Measurements from ENCODE around the gene UBE2E1.

UBE2E1 gene

GRCh38 chr3:23829242-23829934 lies 23.6 kb downstream of the UBE2E1 start:
- H3K4me1 ChIP-seq (ENCODE audit: control insufficient read depth, insufficient read depth, low read length): peaks cover 4% of the 10 kb centered on the region
- H3K9ac ChIP-seq (ENCODE audit: low read length): no peak overlapping the region
- H3K36me3 ChIP-seq (ENCODE audit: control insufficient read depth, insufficient read depth, low read length): no peaks in the 10 kb centered on the region
- no peak overlapping the region for H3K4me3 ChIP-seq (ENCODE audit: low read length)
- no peak overlapping the region for H3K27ac ChIP-seq (ENCODE audit: low read depth, low read length)
- H3K27me3 ChIP-seq (ENCODE audit: control insufficient read depth, insufficient read depth, low read length): no peaks in the 10 kb centered on the region

- Histone ChIP-seq H3K9ac (ENCODE audit: low read length) (no peak overlapping the region), H3K27ac (ENCODE audit: low read depth, low read length) (no peak overlapping the region), H3K4me1 (ENCODE audit: control insufficient read depth, insufficient read depth, low read length) (peaks cover 4% of the 10 kb centered on the region), H3K27me3 (ENCODE audit: control insufficient read depth, insufficient read depth, low read length) (no peaks in the 10 kb centered on the region), H3K36me3 (ENCODE audit: control insufficient read depth, insufficient read depth, low read length) (no peaks in the 10 kb centered on the region), H3K4me3 (ENCODE audit: low read length) (no peak overlapping the region)
Observed at GRCh38 chr3:23830869-23831484, 25.2 kb downstream of the UBE2E1 start.

- Histone ChIP-seq H3K9ac (ENCODE audit: low read length) (no peak overlapping the region), H3K4me3 (ENCODE audit: low read length) (no peak overlapping the region), H3K27ac (ENCODE audit: low read depth, low read length) (no peak overlapping the region), H3K36me3 (ENCODE audit: control insufficient read depth, insufficient read depth, low read length) (no peaks in the 10 kb centered on the region), H3K4me1 (ENCODE audit: control insufficient read depth, insufficient read depth, low read length) (no peaks in the 10 kb centered on the region), H3K27me3 (ENCODE audit: control insufficient read depth, insufficient read depth, low read length) (no peaks in the 10 kb centered on the region)
Observed at GRCh38 chr3:23831517-23832394, 26.0 kb downstream of the UBE2E1 start.

- Histone ChIP-seq H3K4me1 (ENCODE audit: control insufficient read depth, insufficient read depth, low read length) (peaks cover 6% of the 10 kb centered on the region), H3K9ac (ENCODE audit: low read length) (no peak overlapping the region), H3K27ac (ENCODE audit: low read depth, low read length) (no peak overlapping the region), H3K36me3 (ENCODE audit: control insufficient read depth, insufficient read depth, low read length) (no peaks in the 10 kb centered on the region), H3K27me3 (ENCODE audit: control insufficient read depth, insufficient read depth, low read length) (no peaks in the 10 kb centered on the region), H3K4me3 (ENCODE audit: low read length) (no peak overlapping the region)
Observed at GRCh38 chr3:23832523-23832922, 26.8 kb downstream of the UBE2E1 start.

- H3K4me1 ChIP-seq (ENCODE audit: control insufficient read depth, insufficient read depth, low read length): peaks cover 7% of the 10 kb centered on the region
- H3K36me3 ChIP-seq (ENCODE audit: control insufficient read depth, insufficient read depth, low read length): no peaks in the 10 kb centered on the region
- no peak overlapping the region for H3K27ac ChIP-seq (ENCODE audit: low read depth, low read length)
- H3K27me3 ChIP-seq (ENCODE audit: control insufficient read depth, insufficient read depth, low read length): no peaks in the 10 kb centered on the region
- H3K9ac ChIP-seq (ENCODE audit: low read length): no peak overlapping the region
- no peak overlapping the region for H3K4me3 ChIP-seq (ENCODE audit: low read length)
Observed at GRCh38 chr3:23834082-23834870, 28.5 kb downstream of the UBE2E1 start.

GRCh38 chr3:23835087-23835486 lies 29.3 kb downstream of the UBE2E1 start:
- Histone ChIP-seq H3K4me3 (ENCODE audit: low read length) (no peak overlapping the region), H3K4me1 (ENCODE audit: control insufficient read depth, insufficient read depth, low read length) (peaks cover 7% of the 10 kb centered on the region), H3K36me3 (ENCODE audit: control insufficient read depth, insufficient read depth, low read length) (no peaks in the 10 kb centered on the region), H3K27ac (ENCODE audit: low read depth, low read length) (no peak overlapping the region), H3K27me3 (ENCODE audit: control insufficient read depth, insufficient read depth, low read length) (no peaks in the 10 kb centered on the region), H3K9ac (ENCODE audit: low read length) (no peak overlapping the region)

GRCh38 chr3:23835802-23836201 lies 30.0 kb downstream of the UBE2E1 start:
- H3K27me3 ChIP-seq (ENCODE audit: control insufficient read depth, insufficient read depth, low read length): no peaks in the 10 kb centered on the region
- no peaks in the 10 kb centered on the region for H3K36me3 ChIP-seq (ENCODE audit: control insufficient read depth, insufficient read depth, low read length)
- H3K4me1 ChIP-seq (ENCODE audit: control insufficient read depth, insufficient read depth, low read length): peaks cover 7% of the 10 kb centered on the region
- H3K9ac ChIP-seq (ENCODE audit: low read length): no peak overlapping the region
- no peak overlapping the region for H3K4me3 ChIP-seq (ENCODE audit: low read length)
- H3K27ac ChIP-seq (ENCODE audit: low read depth, low read length): no peak overlapping the region

- Histone ChIP-seq H3K27me3 (ENCODE audit: control insufficient read depth, insufficient read depth, low read length) (no peaks in the 10 kb centered on the region), H3K27ac (ENCODE audit: low read depth, low read length) (no peak overlapping the region), H3K4me3 (ENCODE audit: low read length) (no peak overlapping the region), H3K4me1 (ENCODE audit: control insufficient read depth, insufficient read depth, low read length) (peaks cover 7% of the 10 kb centered on the region), H3K9ac (ENCODE audit: low read length) (no peak overlapping the region), H3K36me3 (ENCODE audit: control insufficient read depth, insufficient read depth, low read length) (no peaks in the 10 kb centered on the region)
Observed at GRCh38 chr3:23836536-23837230, 30.9 kb downstream of the UBE2E1 start.

- peaks cover 7% of the 10 kb centered on the region for H3K4me1 ChIP-seq (ENCODE audit: control insufficient read depth, insufficient read depth, low read length)
Observed at GRCh38 chr3:23837286-23837685, 31.5 kb downstream of the UBE2E1 start.

GRCh38 chr3:23837691-23838090 lies 31.9 kb downstream of the UBE2E1 start:
- H3K4me1 ChIP-seq (ENCODE audit: control insufficient read depth, insufficient read depth, low read length): peaks cover 7% of the 10 kb centered on the region
- H3K27ac ChIP-seq (ENCODE audit: low read depth, low read length): no peak overlapping the region
- no peaks in the 10 kb centered on the region for H3K27me3 ChIP-seq (ENCODE audit: control insufficient read depth, insufficient read depth, low read length)
- no peak overlapping the region for H3K4me3 ChIP-seq (ENCODE audit: low read length)
- no peaks in the 10 kb centered on the region for H3K36me3 ChIP-seq (ENCODE audit: control insufficient read depth, insufficient read depth, low read length)
- H3K9ac ChIP-seq (ENCODE audit: low read length): no peak overlapping the region

More at GRCh38 chr3:23837286-23837685, 31.5 kb downstream of the UBE2E1 start:
- no peak overlapping the region for H3K4me3 ChIP-seq (ENCODE audit: low read length)
- H3K27ac ChIP-seq (ENCODE audit: low read depth, low read length): no peak overlapping the region
- no peak overlapping the region for H3K9ac ChIP-seq (ENCODE audit: low read length)
- no peaks in the 10 kb centered on the region for H3K27me3 ChIP-seq (ENCODE audit: control insufficient read depth, insufficient read depth, low read length)
- no peaks in the 10 kb centered on the region for H3K36me3 ChIP-seq (ENCODE audit: control insufficient read depth, insufficient read depth, low read length)

- Histone ChIP-seq H3K4me3 (ENCODE audit: low read length) (no peak overlapping the region), H3K27ac (ENCODE audit: low read depth, low read length) (no peak overlapping the region), H3K27me3 (ENCODE audit: control insufficient read depth, insufficient read depth, low read length) (no peaks in the 10 kb centered on the region), H3K9ac (ENCODE audit: low read length) (no peak overlapping the region), H3K4me1 (ENCODE audit: control insufficient read depth, insufficient read depth, low read length) (peaks cover 7% of the 10 kb centered on the region), H3K36me3 (ENCODE audit: control insufficient read depth, insufficient read depth, low read length) (no peaks in the 10 kb centered on the region)
Observed at GRCh38 chr3:23840521-23840920, 34.8 kb downstream of the UBE2E1 start.

All from rectal smooth muscle tissue (tissue), 1 donor.